Urinary bladder (tissue), 4 donors: ENCODE measurements around the gene UBL4B. TPM values are rescaled to one million over a fixed set of nuclear protein-coding genes. Genes with fewer than 3 reads are reported as not detected.

Experiments used
- DNase-seq: peaks from one replicate; pipeline ENCODE4 v3.0.0-alpha.2; 2015; ENCODE audit errors: extremely low spot score
- H3K27ac ChIP-seq: one replicate; pipeline ENCODE4 v1.5.1; 2013; ENCODE audit warnings: low read depth, mild to moderate bottlenecking, moderate library complexity
- H3K36me3 ChIP-seq: one replicate; pipeline ENCODE4 v1.6.1; 2013; ENCODE audit warnings: mild to moderate bottlenecking, moderate library complexity; ENCODE audit not compliant: insufficient read depth
- H3K4me1 ChIP-seq: one replicate; pipeline ENCODE4 v1.6.1; 2013; ENCODE audit warnings: mild to moderate bottlenecking, moderate library complexity; ENCODE audit not compliant: insufficient read depth
- H3K4me3 ChIP-seq: one replicate; pipeline ENCODE4 v1.5.1; 2013; ENCODE audit warnings: low read depth, low read length
- whole genome bisulfite sequencing: extraction: QIAGEN DNeasy Blood & Tissue Kit; methylation state at CpG from one replicate; pipeline ENCODE4 v1.1.7; 2013; 5-methylcytosine and 5-hydroxymethylcytosine counted together
- polyA plus RNA-seq: library from polyadenylated mRNA; stranded (reverse); fragments of 200-250 nt; gene quantifications from one replicate; pipeline ENCODE4 v1.2.3, GENCODE V29; 2013
- total RNA-seq: library from RNA; depleted of rRNA; stranded (reverse); fragments of >200 nt; gene quantifications from one replicate; pipeline ENCODE4 v1.2.3, GENCODE V29; 2014
- donor health status: healthy with polysubstance abuse.
- donor health status: healthy.

UBL4B gene
- not detected for total RNA-seq
- not detected for polyA plus RNA-seq

GRCh38 chr1:110112143-110112542 is at the start of gene UBL4B:
Gene UBL4B, plus strand, starts transcription at chr1:110112443. Its CDS starts 92 bp downstream, at chr1:110112535.
- no peaks in the 10 kb centered on the region for H3K36me3 ChIP-seq
- no peak within 1 kb of the TSS for H3K4me3 ChIP-seq
- DNase-seq = no peak
- H3K27ac ChIP-seq = no peak within 1 kb of the TSS
- H3K4me1 ChIP-seq = no peaks in the 10 kb centered on the region
- 77% methylated on average over 5 of the region's 5 CpGs for WGBS

GRCh38 chr1:110062612-110063011 is 49.6 kb upstream of the UBL4B start:
- H3K4me3 ChIP-seq = no peak overlapping the region
- no peak for DNase-seq
- H3K36me3 ChIP-seq = peaks cover under 1% of the 10 kb centered on the region
- no peak overlapping the region for H3K27ac ChIP-seq
- 83% methylated on average over 2 of the region's 2 CpGs for whole genome bisulfite sequencing
- no peaks in the 10 kb centered on the region for H3K4me1 ChIP-seq

- no peak overlapping the region for H3K4me3 ChIP-seq
- 60% methylated on average over 4 of the region's 4 CpGs for WGBS
- no peaks in the 10 kb centered on the region for H3K4me1 ChIP-seq
- no peaks in the 10 kb centered on the region for H3K36me3 ChIP-seq
- H3K27ac ChIP-seq = no peak overlapping the region
- no peak for DNase-seq
These were observed 48.5 kb upstream of the UBL4B start for GRCh38 chr1:110063781-110064180.

DNA sequence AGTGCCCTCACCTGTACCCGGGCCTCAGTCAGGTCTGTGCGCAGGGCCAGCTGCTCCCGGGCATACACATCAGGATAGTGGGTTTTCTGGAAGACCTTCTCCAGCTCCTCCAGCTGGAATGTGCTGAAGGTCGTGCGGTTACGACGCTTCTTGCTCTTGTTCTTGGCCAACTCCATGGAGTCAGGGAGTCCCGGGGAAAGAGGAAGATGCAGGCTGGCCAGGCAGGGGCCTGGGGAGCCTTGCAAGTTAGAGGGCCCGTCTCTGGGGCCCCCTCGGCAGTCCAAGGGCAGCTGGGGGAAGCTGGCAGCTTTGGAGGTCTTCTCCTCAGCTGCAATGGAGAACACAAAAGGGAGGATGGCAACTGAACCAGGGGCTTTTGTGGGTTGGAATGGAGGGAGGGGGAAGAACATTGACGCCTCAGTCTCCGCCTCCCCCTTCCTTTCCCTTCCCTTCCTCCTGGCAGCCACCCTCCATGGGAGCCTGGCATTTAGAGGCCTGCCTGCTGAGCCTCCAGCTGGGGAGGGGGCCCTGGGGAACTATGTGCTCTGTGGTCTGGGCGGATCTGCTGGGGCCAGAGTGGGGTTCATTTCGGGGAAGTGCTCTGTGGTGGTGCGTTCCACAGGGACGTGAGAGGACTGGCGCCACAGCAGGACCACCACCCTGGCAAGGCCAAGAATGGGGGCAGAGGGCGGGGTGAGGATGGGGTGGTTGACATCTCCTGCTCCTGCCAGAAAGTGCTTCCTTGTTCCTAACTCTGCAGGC is 47.5 kb upstream of the UBL4B start:
- WGBS = 85% methylated on average over 18 of the region's 18 CpGs
- Histone ChIP-seq H3K27ac (no peak overlapping the region), H3K36me3 (no peaks in the 10 kb centered on the region), H3K4me1 (no peaks in the 10 kb centered on the region), H3K4me3 (no peak overlapping the region)
- no peak for DNase-seq

- H3K4me1 ChIP-seq = no peaks in the 10 kb centered on the region
- DNase-seq = no peak
- WGBS = 85% methylated on average over 5 of the region's 5 CpGs
- no peak overlapping the region for H3K4me3 ChIP-seq
- H3K36me3 ChIP-seq = no peaks in the 10 kb centered on the region
- H3K27ac ChIP-seq = no peak overlapping the region
These were observed 46.4 kb upstream of the UBL4B start for GRCh38 chr1:110065841-110066240.

DNA sequence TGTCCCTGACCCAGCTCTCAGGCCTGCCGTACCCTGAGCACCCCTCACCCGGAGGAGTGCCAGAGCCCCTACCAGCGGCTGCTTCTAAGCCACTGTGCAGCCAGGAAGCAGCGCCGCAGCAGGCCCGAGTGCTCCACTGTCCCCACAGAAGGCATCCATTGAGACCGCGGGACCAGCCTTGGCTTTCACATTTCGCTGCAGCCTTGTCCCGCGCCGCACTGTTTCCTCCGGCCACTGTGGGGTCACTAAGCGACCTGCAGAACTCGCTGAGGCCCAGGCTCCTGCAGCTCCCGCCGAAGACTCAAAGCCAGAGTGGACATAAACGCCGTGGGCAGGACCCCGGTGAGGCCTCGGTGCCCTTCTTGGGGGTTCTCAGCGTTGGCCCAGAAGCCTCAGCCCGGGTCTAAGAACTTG is 44.8 kb upstream of the UBL4B start:
- Histone ChIP-seq H3K36me3 (no peaks in the 10 kb centered on the region), H3K4me3 (no peak overlapping the region)
- WGBS = 56% methylated on average over 23 of the region's 23 CpGs

GRCh38 chr1:110067893-110068645 is 44.2 kb upstream of the UBL4B start:
- no peaks in the 10 kb centered on the region for H3K36me3 ChIP-seq
- no peaks in the 10 kb centered on the region for H3K4me1 ChIP-seq
- 13% methylated on average over 68 of the region's 68 CpGs for WGBS
- no peak overlapping the region for H3K4me3 ChIP-seq
- no peak for DNase-seq
- H3K27ac ChIP-seq = no peak overlapping the region

More for the DNA sequence above, 44.8 kb upstream of the UBL4B start:
- no peak for DNase-seq
- H3K4me1 ChIP-seq = no peaks in the 10 kb centered on the region
- H3K27ac ChIP-seq = no peak overlapping the region

DNA sequence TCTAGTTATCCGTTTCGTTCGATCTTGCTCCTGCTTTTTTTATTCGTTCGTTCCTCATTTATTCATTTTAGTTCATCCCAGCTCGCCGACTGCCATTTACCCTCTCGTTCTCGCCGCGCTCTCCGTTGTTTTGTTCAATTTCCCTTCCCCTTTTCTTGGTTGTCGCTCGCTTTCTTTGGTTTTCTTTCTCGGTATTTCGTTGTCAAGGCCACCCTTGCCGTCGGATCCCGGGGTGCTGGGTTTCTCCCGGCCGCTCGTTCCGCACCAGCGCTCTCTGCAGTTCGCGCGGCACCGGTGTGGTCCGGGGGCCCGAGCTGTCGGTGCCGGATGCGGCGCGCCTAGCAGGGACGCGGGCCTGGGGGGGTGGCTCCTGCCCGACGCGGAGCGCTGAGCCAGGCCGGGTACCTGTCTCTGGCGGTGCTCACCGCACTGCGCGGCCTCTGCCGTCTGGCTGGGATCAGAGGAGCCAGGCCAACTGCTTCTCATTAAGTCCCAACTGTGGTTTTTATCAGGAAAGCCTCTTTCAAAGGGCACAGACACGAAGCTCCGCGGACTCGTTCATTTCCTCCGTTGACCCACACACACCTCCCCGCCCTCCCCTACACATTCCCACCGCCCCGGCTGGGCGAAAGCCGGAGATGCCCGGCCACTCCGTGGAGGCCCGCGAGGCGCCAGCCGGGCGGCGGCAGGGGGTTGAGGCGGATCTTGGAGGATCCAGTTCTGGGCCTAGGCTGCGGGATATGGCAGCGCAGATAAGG is 43.4 kb upstream of the UBL4B start:
- DNase-seq = no peak
- Histone ChIP-seq H3K4me1 (no peaks in the 10 kb centered on the region), H3K27ac (no peak overlapping the region), H3K36me3 (no peaks in the 10 kb centered on the region), H3K4me3 (no peak overlapping the region)
- WGBS = 9% methylated on average over 68 of the region's 68 CpGs

DNA sequence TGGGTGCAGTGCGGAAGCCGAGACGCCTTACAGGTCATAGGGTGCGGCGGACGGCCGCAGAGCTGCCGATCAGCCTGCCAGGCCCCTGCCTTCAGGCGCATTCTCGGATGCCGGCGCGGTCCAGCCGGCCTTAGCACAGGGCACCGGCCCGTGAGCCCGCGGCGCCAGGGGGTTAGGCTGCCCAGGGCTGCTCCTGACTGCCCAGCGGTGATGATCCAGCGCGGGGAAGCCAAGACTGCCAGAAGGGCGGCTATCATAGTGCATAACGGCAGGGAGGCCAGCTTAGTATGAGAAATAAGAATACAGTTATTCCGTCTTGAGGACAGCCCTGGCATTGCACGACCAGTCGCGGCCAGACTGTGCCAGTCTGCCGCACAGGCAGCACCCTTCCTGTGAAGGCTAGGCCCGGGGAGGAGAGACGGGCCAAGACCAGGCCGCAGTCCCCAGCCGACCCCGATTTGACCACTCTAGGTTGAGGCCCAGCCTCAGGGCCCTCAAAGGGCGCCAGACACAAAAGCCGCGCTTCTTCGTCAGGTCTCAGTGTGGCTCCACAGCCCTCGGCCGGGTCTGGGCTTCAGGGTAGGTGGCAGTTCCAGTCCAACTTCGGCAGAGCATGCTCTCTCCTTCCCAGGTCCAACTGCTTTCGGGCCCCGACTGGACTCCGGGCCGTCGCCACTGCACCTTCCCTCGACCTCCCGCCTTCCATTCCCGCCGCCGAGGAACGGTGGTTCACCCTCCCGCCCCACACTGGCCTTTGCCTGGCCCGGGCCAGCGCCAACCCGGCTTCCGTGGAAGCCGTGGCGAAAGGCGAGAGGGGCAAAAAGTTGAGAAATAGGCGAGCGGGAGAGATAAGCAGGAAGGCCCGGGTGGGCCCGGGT is 42.6 kb upstream of the UBL4B start:
- 42% methylated on average over 64 of the region's 64 CpGs for WGBS
- peak overlapping the region; percentile 1 for H3K4me3 ChIP-seq

DNA sequence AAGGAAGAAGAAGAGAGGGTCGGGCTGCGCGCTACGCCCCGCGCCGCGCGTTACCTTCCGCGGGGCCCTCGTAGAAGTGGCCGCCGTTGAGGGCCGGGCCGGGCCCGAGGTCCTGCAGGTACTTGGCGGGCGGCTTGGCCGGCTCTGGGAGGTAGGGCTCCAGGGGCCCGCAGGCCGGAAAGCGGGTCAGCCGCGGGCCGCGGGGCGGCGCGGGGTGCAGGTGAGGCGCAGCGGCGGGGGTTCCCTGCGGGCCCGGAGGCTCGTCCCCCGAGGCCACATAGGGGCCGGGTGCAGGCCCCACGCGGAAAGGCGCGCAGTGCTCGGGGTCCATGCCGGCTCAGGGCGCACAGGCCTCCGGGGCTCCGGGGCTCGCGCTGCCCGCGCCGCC is 42.0 kb upstream of the UBL4B start:
- no peak for DNase-seq
- H3K4me3 ChIP-seq = peak overlapping the region; percentile 1
- 5% methylated on average over 48 of the region's 52 CpGs for WGBS
- H3K36me3 ChIP-seq = no peaks in the 10 kb centered on the region
- no peak overlapping the region for H3K27ac ChIP-seq
- H3K4me1 ChIP-seq = no peaks in the 10 kb centered on the region

More for the DNA sequence above, 42.6 kb upstream of the UBL4B start:
- Histone ChIP-seq H3K36me3 (no peaks in the 10 kb centered on the region), H3K27ac (no peak overlapping the region), H3K4me1 (no peaks in the 10 kb centered on the region)
- DNase-seq = no peak

- Histone ChIP-seq H3K27ac (no peak within 1 kb of the TSS), H3K4me3 (peak within 1 kb of the TSS; percentile 1), H3K36me3 (no peaks in the 10 kb centered on the region), H3K4me1 (no peaks in the 10 kb centered on the region)
- WGBS = 11% methylated on average over 24 of the region's 27 CpGs
- no peak for DNase-seq
These were observed 41.5 kb upstream of the UBL4B start, which contains the start of gene ALX3 for GRCh38 chr1:110070671-110071242. Gene ALX3, minus strand, starts transcription at chr1:110070672. Its CDS starts 60 bp downstream, at chr1:110070612.

DNA sequence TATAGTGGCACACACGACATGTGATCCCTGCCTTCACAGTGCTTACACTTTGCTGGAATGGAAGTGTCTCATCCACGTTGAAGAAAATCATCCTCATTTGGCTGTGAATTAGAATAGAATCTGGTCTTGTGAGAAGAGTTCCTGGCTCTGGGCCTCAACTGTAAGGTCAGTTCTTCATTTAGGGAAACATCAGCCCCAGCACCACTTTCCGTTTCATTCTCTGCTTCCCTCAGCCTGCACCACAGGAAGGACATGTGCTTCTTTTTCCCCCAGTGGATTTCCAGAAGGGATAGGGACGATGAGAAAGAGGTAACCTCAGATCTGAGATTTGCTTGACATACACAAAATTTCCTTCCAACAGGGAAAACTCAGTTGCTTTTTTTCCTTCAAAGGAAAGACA is 38.1 kb upstream of the UBL4B start:
- Histone ChIP-seq H3K36me3 (no peaks in the 10 kb centered on the region), H3K4me3 (no peak overlapping the region), H3K27ac (no peak overlapping the region), H3K4me1 (no peaks in the 10 kb centered on the region)
- DNase-seq = no peak
- WGBS = 71% methylated on average over 4 of the region's 4 CpGs
